A204.1 (cell line): Measurements from ENCODE around the gene ITPKB.

ENCODE experiments used
- FAIRE-seq: peaks from 2 replicates; lab custom pipeline; 2012; peaks lifted over from hg19 to GRCh38; lab: Jason Lieb, UNC

ITPKB gene

GRCh38 chr1:226685196-226685820 lies 53.8 kb downstream of the ITPKB start:
- no peak for FAIRE-seq

GRCh38 chr1:226684026-226684425 lies 55.1 kb downstream of the ITPKB start:
- no peak for FAIRE-seq

GRCh38 chr1:226682871-226683814 lies 55.9 kb downstream of the ITPKB start:
- no peak for FAIRE-seq

GRCh38 chr1:226681652-226682493 lies 57.2 kb downstream of the ITPKB start:
- FAIRE-seq: no peak

GRCh38 chr1:226680653-226681052 lies 58.4 kb downstream of the ITPKB start:
- FAIRE-seq: no peak

GRCh38 chr1:226679853-226680516 lies 59.1 kb downstream of the ITPKB start:
- no peak for FAIRE-seq

GRCh38 chr1:226679262-226679661 lies 59.8 kb downstream of the ITPKB start:
- no peak for FAIRE-seq

GRCh38 chr1:226678701-226679100 lies 60.4 kb downstream of the ITPKB start:
- no peak for FAIRE-seq

GRCh38 chr1:226678251-226678650 lies 60.8 kb downstream of the ITPKB start:
- no peak for FAIRE-seq

GRCh38 chr1:226677027-226678020 lies 61.8 kb downstream of the ITPKB start:
- FAIRE-seq: no peak

GRCh38 chr1:226676381-226676780 lies 62.7 kb downstream of the ITPKB start:
- FAIRE-seq: no peak

GRCh38 chr1:226675715-226676357 lies 63.2 kb downstream of the ITPKB start:
- no peak for FAIRE-seq

GRCh38 chr1:226674892-226675714 lies 64.0 kb downstream of the ITPKB start:
- FAIRE-seq: no peak

- FAIRE-seq: no peak
Observed at GRCh38 chr1:226672339-226672762, 66.7 kb downstream of the ITPKB start.

GRCh38 chr1:226671277-226671676 lies 67.8 kb downstream of the ITPKB start:
- no peak for FAIRE-seq

GRCh38 chr1:226670073-226670472 lies 69.0 kb downstream of the ITPKB start:
- FAIRE-seq: no peak

- FAIRE-seq: no peak
Observed at GRCh38 chr1:226668173-226668560, 70.9 kb downstream of the ITPKB start.

- no peak for FAIRE-seq
Observed at GRCh38 chr1:226666692-226667091, 72.4 kb downstream of the ITPKB start.

GRCh38 chr1:226666164-226666506 lies 72.9 kb downstream of the ITPKB start:
- FAIRE-seq: no peak
